Fibroblast of skin of left quadriceps (primary cell): Measurements from ENCODE around the gene PAK5.

Experiments
- DNase-seq, 2 experiments: peaks; one replicate each; pipeline ENCODE4 v3.0.0-alpha.2; 2013; ENCODE audit warnings: low read depth in 2 of 2

Gene PAK5

DNA sequence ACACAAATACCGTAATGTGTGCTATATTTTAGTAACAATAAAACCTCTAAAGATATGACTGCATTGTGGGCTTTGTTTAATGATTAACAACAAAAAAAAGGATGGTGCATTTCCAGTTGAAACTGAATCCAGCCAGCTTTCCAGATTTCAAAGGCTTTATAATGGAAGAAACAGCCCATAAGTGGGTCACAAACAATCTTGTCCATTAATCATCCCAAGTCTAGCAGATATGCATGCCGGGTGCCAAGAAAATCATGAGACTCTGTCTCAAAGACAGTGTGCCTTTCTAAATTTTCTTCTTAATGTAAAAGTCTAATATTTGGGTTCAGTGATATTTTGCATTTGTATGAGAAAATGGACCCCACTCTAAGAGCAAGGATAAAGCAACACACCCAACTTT, 345.1 kb downstream of the PAK5 start:
- DNase-seq, result no peak

DNA sequence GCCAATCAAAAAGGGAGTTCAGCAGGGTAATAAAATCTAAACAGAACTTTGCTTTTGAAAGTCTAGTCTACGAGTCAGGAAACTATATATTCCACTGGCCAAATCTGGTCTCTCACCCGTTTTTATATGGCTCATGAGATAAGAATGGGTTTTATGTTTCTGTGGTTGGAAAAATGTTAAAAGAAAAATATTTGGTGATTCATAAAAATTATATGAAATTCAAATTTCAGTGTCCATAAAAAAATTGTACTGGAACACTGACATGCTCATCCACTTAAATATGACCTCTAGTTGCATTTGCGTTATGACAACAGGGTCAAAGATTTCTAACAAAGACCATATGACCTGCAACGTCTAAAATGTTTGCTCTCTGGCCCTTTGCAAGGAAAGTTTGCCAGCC, 346.8 kb downstream of the PAK5 start:
- DNase-seq, result peak; percentile 20 to 34

DNA sequence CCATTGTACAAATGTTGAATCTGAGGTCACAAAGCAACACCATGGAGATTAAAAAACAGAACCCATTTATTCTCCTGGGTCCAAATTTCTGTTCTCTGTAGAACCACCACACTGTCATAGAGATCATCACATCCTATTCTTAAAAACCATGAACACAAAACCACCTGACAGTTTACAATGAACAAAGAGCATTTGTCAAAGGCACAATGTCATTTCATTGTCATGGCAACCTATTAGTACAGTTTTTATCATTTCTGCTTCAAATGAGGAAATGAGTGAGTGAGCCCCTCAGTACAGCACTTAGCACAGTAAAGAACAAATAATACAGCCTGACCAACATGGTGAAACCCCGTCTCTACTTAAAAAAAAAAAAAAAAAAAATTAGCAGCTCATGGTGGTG, 347.6 kb downstream of the PAK5 start:
- no peak for DNase-seq

DNA sequence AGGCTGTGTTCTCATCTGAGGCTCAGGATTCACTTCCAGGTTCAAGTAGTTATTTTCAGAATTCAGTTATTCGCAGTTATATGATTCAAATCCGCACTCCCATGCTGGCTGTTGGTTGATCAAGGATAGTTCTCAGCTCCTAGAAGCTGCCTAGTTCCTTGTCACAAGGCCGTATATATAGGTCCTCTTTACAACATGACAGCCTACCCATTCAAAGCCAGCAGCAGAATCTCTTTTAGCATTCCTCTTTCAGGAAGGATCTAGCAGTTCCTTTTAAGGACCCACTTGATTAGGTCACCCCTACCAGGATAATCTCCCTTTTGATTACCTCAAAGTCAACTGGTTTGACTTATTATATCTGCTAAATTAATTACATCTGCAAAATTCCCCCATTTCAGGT, 348.2 kb downstream of the PAK5 start:
- no peak for DNase-seq

DNA sequence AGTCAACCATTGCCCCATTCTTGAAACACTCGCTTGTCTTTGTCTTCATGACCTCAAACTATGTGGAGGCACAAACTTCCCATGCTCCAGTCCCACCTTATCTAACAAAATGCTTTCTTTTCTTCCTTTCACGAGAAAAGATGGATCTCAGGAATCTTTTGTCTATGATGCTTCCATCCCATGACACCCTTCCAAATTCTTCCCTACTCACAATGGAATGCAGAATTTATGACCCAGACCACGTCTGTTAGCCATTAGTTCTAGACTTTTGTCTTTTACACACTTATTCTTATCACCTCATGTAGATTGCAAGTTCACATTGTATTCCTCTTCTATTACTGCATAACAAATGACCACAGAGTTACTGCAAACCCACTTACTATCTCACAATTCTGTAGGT, 348.7 kb downstream of the PAK5 start:
- DNase-seq, result peak; percentile 14 to 20

DNA sequence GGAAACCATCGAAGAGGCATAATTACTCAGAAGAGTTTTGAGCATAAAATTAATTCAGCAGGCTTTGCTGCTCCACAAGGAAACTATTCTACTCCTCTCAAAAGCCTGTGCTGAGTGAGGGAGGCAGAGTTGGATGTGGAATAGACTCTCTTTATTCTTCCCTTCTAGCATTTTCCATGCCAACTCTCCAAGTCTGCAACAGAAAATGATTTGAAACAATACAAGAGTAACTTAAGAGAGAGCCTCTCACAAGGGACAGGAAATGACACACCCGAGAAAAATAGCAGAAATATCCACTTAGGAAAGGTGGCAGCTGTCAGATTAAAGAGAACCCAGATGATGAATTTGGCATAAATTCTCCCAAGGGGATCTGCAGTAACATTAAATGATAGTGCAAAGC, 350.8 kb downstream of the PAK5 start:
- no peak for DNase-seq
